ENCODE data around the gene NPLOC4.

DNA sequence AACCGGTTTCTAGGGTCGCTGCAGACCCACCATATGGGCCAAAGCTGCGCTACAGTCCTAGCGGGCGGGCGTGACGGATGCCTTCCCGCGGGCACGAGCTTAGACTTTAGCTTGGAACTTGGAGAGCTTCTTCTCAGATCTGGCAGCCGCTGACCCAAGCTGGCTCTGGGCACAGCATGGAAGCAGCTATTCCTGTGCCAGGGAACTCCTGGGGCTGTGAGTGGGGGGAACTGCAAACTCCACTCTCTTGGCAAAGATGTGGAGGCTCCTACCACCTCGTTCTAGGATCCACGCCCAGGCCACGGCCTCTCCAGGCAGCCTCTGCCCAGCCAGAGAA, 93.6 kb downstream of the NPLOC4 start:
- TF ChIP-seq, protein P1, sequence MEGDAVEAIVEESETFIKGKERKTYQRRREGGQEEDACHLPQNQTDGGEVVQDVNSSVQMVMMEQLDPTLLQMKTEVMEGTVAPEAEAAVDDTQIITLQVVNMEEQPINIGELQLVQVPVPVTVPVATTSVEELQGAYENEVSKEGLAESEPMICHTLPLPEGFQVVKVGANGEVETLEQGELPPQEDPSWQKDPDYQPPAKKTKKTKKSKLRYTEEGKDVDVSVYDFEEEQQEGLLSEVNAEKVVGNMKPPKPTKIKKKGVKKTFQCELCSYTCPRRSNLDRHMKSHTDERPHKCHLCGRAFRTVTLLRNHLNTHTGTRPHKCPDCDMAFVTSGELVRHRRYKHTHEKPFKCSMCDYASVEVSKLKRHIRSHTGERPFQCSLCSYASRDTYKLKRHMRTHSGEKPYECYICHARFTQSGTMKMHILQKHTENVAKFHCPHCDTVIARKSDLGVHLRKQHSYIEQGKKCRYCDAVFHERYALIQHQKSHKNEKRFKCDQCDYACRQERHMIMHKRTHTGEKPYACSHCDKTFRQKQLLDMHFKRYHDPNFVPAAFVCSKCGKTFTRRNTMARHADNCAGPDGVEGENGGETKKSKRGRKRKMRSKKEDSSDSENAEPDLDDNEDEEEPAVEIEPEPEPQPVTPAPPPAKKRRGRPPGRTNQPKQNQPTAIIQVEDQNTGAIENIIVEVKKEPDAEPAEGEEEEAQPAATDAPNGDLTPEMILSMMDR (IDR thresholded peaks at IDR 0.05), result no peak
- TF ChIP-seq POLR2A (IDR thresholded peaks at IDR 0.05), result no peak
